COLO829 (cell line): ENCODE results near the gene BSPRY.
"Not testable (repeated sequence)": the region's sequence is repeated elsewhere in the genome, so short reads cannot be mapped to it uniquely, and the experiment has no call there.

ENCODE experiments used
- DNase-seq: peaks from one replicate; pipeline ENCODE4 v3.0.0; 2012; ENCODE audit warnings: low spot score

Gene BSPRY

DNA sequence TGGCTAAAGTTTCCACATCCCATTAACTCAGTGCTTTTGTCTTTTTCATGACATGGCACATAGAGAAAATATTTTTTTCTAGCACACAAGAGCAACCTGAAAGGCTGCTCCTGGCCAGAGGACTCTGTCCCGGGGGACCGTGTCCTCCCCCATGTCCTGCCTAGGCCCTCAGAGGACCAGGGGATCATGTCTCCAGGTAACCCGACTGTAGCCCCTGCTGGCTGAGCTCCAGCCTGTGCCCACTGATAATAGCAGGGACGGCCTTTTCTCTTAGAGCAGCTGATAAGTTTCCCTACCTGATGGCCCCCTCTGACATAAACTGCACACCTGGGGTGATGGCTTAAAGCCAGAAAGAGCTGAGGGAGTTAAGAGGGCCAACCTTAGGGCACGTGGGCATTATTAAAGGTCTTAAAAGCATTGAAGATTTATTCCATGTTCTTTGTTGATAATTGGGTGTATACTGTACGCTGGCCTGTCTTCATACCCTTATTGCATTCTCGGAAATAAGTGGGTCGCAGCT lies 21.5 kb downstream of the BSPRY start:
- no peak for DNase-seq

DNA sequence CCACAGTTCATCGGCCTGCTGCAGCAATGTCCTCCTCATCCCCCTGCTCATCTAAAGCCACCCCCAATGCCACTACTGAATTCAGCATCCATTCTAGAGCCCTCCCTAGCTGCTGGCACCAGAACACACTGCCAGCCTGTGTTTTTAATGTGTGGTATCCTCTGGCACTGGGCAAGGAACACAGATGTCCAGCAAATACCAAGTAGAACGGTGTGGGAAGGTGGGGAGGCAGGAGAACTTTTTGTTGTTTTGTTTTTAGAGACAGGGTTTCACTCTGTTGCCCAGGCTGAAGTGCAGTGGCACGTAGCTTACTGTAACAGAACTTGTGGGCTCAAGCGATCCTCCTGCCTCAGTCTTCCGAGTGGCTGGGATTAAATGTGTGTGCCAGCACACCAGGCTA lies 22.7 kb downstream of the BSPRY start:
- DNase-seq = no peak

DNA sequence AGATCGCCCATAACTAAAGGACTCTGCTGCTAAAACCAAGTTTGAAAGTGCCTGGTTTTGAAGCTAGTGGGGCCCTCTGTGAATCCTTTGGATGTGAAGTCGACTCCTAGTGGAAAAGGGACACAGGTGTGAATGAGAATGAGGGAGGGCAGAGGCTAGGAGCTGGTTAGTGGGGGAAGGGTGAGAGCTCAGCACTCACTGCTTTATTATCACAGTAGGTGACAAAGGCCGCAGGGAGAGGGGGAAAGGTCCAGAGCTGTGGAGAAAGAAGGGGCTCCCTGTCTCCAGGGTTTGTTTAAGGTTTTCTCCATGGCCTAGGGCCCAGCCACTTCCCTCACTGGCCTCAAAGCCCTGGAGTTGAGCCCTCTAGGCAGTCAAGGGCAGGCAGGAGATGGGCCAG lies 23.9 kb downstream of the BSPRY start:
- no peak for DNase-seq

DNA sequence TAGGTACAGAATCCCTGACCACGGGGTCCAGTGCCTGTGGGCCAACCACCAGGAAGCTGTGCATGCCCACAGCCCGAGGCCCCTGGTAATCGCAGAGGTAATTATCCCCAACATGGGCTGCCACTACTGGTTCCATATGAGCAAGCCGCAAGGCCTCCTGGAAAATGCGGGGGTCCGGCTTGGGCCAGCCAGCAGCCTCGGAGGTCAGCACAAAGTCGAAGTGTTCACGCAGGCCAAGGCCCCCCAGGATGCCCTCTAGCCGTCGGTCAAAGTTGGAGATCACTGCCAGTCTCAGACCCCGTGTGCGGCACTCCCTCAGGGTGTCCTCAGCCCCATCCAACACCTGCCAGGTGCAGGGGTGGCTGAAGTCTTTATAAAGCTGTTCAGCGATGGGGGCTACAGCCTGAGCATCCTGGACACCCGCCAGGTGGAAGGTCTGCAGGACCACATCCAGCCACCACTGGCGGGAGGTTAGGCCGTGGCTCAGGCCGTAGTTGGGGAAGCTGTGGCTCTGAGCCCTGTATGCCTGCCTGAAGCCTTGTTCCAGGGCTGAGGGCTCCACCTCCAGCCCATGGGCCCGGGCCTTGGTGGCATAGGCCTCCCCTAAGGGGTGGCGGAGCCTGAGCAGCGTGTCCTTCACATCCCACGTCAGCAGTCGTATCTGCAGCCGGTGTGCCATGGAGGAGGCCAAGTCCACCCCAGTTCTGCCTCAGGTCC lies 24.5 kb downstream of the BSPRY start:
- no peak for DNase-seq

DNA sequence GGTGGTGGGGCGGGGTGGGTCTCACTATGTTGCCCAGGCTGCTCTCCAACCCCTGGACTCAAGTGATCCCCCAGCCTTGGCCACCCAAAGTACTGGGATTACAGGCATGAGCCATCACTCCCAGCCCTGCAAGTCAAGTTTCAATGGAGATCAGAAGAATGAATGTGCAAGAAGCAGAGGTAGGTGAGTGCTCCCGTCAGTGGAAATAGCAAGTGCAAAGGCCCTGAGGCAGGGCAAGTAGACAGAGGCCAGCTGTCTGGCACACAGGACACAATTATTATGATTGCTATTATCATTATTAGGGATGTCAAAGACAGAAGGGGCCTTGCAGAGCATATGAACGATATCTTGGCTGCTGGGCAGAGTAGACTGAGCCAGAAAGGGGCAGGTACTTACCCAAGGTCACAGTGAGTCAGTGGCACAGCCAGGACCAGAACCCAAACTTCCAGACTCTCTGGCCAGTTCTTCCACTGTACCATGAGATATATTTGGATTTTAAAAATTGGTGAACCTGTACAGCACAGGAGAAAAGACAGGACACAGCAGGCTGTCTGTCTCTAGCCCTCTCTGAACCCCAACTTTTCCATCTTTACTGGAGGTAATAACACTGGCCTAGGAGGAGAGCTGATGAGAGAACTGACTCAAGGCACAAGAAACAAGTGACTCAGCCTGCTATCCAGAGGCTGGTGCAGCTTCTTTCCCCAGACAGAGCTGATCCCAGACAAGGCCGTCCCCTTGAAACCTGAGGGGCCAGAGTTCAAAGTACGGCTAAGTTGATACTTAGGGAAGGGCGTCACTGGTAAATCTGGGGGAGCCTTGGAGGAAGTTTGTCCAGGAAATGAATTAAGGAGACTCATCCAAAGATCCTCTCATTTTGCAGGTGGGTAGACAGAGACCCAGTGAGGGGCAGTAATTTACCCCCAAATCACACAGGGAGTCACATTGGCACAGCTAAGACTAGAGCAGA lies 26.0 kb downstream of the BSPRY start:
- no peak for DNase-seq

DNA sequence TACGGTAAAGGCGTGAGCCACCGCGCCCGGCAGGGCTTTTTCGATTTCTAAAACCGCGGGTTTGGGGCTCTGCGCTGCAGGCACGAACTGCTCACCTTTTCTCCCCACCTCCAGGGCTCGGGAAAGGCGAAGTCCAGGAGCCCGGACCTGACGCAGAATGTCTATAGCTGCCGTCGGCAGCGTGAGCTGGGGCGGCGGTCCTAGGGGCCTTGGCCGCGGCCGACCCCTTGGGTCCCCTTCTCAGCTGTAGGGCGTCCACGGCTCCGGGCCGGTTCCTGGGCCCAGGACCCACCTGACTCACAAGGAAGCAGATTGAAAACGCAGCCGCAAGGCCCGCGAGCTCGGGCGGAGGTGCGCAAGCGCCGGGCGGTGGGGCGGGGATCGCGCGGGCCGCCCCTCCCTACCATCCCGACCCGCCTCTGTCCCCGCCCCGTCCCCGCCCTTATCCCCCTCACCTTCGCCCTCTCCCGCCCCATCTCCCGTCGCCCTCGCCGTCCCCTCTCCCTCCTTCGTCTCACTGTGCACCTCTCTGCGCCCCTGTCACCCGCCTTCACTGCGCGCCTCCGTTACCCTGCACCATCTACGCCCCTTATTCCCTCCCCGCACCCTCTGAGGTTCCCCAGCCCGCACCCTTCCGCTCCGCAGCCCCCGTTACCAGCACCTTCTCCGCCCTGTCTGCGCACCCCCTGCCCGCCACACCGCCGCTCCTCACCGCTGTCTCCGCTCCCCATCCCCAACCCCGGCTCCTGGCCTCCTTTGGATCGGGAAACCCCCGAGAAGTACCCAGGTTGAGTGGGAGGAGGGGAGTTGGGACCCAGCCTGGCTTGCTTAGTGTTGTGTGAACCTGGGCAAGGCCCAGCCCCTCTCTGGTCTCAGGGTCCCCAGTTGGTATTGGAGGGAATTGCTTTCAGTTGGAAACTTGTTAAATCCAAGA lies 27.6 kb downstream of the BSPRY start, which contains the start of gene HDHD3:
TSS of gene HDHD3 (minus strand) at position 353 of the 934 bp plus-strand sequence. CDS start 2,632 bp downstream, outside the sequence.
- peak; percentile 91 for DNase-seq

DNA sequence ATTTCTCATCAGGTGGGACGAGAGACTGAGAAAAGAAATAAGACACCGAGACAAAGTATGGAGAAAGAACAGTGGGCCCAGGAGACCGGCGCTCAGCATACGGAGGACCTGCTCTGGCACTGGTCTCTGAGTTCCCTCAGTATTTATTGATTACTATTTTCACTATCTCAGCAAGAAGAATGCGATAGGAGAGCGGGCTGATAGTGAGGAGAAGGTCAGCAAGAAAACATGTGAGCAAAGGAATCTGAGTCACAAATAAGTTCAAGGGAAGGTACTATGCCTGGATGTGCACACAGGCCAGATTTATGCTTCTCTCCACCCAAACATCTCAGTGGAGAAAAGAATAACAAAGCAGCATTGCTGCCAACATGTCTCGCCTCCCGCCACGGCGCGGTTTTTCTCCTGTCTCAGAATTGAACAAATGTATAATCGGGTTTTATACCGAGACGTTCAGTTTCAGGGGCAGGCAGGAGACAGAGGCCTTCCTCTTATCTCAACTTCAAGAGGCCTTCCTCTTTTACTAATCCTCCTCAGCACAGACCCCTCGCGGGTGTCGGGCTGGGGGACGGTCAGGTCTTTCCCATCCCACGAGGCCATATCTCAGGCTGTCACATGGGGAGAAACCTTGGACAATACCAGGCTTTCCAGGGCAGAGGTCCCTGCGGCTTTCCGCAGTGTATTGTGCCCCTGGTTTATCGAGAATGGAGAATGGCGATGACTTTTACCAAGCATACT lies 29.9 kb downstream of the BSPRY start:
- not testable (repeated sequence) for DNase-seq

DNA sequence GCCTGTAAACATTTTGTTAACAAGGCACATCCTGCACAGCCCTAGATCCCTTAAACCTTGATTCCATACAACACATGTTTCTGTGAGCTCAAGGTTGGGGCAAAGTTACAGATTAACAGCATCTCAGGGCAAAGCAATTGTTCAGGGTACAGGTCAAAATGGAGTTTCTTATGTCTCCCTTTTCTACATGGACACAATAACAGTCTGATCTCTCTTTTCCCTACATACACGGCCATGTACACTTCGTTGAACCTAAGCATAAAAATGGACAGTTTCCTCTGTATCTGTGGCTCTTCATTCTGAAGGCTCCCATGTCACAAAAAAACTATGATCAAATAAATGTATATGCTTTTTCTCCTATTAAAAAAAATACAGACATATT lies 30.5 kb downstream of the BSPRY start:
- not testable (repeated sequence) for DNase-seq

DNA sequence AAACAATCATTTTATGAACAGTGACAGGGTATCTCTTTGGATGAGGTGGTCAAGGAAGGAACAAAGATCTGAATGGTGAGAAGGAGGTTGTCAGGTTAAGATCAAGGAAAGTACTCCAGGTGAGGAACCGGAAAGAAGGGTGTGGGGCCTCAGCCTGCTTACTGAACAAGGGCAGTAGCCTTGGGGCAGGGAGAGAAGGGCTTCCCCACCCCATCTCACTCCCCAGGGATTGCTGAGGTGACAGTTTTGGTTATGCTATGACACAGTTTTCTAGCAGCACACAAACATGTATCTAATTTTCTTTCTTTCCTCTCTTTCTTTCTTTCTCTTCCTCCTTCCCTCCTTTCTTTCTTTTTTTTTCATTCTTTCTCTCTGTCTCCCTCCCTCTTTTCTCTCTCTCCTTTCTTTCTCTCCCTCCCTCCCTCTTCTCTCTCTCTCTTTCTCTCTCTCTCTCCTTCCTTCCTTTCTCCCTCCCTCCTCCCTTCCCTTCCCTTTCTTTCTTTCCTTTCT lies 31.6 kb downstream of the BSPRY start:
- no peak for DNase-seq

DNA sequence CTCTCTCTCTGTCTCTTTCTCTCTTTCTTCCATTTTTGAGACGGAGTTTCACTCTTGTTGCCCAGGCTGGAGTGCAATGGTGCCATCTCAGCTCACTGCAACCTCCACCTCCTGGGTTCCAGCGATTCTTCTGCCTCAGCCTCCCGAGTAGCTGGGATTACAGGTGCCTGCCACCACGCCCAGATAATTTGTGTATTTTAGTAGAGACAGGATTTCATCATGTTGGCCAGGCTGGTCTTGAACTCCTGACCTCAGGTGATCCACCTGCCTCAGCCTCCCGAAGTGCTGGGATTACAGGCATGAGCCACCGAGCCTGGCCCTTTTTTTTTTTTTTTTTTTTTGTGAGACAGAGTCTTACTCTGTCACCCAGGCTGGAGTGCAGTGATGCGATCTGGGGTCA lies 32.1 kb downstream of the BSPRY start:
- DNase-seq = not testable (repeated sequence)

DNA sequence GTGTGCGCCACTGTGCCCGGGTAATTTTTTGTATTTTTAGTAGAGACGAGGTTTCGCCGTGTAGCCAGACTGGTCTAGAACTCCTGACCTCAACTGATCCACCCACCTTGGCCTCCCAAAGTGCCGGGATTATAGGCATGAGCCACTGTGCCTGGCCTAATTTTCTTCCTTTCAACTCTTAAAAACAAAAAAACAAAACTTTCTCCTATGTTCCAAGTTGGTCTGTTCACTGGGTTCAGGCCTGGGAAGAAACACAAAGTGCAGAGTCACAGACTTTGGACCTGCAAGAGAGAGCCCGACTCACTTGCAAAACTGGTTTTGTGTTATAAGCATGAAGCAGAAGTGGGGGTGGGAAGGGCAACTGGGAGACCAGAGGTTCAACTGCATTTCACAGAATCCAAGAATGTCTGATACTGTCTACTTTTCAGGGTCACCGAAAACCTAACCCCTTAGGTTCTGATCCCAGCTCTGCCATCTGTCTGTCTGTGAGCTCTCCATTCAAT lies 32.6 kb downstream of the BSPRY start:
- no peak for DNase-seq

DNA sequence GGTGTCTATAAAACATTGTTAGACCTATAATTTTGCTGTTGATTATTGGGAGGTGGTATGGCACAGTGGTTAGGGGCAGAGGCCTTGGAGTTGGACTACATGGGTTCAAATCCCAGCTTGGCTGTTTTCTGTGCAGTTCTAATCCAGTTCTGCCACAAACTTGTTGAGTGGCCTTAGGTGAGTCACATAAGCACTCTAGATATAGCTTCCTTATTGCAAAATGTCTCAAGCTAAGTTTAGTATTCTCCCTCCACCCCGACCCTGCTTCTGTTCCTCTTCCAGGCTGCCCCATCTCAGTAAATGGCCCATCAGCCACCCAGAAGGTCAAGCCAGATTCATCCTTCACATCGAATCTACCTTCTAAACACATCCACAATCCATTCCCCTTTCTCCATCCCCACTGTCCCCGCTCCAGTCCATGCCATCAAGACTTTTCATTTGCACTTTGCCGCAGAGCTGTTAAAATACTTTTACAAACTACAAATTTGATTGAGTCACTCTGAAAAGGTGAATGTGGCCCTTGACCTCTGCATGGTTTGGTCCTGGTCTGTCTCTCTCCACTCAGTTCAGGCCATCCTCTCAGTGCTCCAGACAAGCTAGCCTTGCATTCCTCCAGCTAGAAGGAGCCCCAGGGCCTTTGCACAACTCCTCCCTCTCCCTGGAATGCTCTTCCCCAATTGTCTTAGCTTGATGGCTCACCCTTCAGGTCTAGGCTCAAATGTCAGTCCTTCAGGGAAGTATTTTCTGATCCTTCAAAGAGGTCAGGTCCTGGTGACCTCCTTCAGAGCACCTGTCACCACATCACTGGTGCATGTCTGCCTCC lies 37.4 kb downstream of the BSPRY start:
- no peak for DNase-seq

DNA sequence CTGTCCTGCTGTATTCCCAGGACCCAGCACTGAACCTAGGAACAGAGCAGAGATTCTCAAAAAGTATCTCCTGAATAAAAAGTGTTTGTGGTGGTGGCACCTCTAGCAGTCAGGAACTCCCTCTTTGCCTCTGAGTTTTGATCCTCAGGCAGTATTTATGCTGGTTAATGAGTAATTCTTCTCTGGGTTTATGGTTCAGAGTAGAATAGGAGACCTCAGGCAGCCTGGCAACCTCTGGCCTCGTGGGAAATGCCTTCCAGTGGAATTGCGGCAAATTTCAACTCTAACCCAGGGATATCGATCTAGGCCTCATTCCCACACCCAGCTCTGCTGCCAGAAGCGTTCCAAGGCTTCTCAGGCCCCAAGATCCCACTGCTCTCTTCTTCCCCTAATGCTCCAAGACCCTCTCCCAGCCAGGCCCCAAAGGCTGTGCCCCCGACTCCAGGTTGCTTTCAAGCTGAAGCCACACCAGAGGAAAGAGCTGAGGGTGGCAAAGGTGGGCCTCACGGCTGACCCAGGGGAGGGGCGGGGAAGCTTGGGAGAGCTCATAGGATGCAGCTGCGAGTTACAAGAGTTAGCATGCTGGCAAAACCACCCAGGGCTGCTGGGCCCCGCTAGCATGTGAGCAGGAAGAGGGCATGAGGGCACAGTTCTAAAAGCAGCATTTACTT lies 38.4 kb downstream of the BSPRY start:
- DNase-seq = no peak

DNA sequence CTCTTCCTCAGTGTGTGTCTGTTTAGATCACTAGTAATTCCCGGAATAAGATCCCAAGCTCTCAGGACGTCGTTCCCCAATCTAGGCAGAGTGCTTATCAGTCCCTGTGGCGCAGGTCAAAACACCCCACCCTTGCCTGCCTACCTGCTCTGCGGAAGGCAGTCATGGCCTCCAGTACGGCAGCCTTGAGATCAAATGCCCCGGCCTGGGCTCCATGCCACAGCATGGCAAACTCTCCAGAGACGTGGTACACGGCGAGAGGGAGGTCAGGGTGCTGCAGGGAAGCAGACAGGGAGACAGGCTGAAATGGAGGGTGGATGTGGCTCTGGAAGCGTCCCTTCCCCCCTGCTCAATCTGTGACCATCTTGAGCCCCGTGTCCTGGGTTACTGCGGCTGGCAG lies 39.5 kb downstream of the BSPRY start:
- no peak for DNase-seq

DNA sequence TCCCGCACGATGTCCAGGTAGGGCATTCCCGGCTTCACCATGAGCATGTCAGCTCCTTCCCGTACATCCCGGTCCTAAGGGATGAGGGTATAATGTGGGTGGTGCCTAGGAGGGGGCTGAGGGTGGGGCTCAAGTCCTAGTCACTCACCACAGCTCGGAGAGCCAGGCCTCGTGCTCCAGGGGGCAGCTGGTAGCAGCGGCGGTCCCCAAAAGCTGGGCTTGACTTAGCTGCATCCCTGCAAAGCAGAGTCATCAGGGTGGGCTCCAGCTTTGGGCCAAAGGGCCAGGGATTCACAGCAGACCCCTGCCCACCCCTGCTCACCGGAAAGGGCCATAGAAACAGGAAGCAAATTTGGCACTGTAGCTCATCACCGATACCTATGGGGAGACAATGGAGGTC lies 40.1 kb downstream of the BSPRY start:
- DNase-seq = no peak

DNA sequence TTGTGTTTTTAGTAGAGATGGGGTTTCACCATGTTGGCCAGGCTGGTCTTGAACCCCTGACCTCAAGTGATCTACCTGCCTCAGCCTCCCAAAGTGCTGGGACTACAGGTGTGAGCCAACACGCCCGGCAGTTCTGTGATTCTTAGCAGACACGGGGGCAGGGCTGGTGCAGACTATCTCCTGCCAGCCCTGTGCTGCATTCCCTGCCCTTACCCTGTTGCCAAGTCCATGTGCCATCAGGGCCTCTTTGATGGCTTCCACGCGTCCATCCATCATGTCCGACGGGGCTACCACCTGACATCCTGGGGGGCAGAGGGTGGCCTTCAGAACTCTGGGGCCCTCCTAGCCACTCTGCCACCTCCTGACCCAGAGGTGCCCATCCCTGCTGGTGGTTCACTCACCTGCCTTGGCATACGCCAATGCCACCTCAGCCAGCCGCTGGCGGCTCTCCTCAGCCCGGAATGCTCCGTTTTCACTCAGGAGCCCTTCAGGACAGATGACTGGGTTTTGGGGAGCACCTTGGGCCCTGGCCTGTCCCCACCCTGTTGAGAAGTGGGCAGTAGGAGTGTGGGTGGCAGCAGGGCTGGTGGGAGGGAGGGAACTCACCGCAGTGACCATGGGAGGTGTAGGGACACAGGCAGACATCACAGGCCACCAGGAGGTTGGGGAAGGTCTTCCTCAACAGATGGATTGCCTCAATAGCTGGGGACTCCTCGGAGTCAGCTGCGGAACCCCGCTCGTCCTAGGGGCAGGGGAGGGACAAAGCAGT lies 41.0 kb downstream of the BSPRY start:
- no peak for DNase-seq

DNA sequence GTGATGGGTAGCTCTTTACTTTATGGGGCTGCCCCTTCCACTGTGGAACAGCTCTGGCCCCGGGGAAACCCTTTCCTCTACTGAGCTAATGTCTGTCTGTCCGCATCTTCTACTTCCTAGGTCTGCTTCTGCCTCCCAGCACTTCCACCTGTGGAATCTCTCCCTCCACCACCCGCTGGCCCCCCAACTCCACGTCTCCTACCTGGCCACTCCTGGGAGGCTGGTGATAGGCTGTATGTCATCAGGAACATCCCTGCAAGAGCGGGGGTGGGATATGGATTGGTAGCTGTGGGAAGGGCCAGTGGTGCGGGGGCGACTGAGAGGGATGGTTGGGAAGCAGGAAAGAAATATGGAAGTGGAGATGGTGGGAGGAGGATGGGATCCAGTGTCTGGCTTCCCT lies 42.6 kb downstream of the BSPRY start:
- no peak for DNase-seq

DNA sequence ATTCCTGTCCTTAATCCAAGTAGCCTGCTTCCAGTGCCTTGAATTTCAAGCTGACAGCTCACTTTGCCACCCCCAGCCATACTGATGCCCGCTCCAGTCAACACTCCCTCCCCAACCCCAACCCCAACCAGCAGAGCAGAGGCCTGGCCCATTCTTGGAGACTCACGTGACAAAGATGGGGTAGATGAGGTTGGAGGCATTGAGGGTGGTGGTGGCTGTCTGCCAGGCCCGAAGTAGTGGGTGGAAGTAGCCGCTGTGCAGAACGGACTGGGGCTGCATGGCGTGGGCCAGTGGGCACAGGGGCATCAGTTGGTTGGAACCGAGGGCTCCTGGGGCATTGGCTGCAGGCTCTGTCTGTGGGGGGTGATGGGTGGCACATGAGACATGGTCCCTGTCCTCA lies 43.9 kb downstream of the BSPRY start:
- no peak for DNase-seq
